ENCODE measurements around the gene BTBD17. TPM values are rescaled to one million over a fixed set of nuclear protein-coding genes. Genes with fewer than 3 reads are reported as not detected.

Gene BTBD17
- total RNA-seq, 1 experiment from 2014 or later, result 3.4 TPM

DNA sequence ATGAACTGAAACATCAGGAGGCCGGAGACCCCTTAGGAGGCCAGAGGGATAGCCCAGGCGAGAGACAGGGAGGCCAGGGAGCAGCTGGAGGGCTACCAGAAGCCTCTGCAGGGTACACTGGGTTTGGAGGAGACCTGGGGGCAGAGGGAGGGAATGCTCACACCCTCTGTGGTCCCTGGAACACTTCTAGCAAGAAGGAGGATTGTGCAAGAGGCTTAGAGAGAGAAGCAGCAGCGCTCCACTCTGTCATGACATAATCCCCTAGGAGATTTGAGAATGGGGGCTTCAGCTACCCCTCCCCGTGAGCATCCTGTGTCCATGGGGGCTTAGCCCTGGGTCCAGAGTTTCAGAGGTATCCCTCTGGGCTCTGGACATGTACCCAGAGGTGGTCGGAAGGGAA, 21.5 kb upstream of the BTBD17 start:
- no peak for DNase-seq (ENCODE audit: low spot score)
- H3K27me3 ChIP-seq (replicated peaks; ENCODE audit: insufficient read depth, low read depth, low read length, poor library complexity), result no peaks in the 10 kb centered on the region
- CTCF ChIA-PET, result no interaction called here
- BruUV-seq (replicated peaks), result no TSS peak
- POLR2A ChIA-PET (ENCODE audit: low non-redundant PET), result no interaction called here
- H3K4me3 ChIP-seq (ENCODE audit: low read depth, low read length, poor library complexity, severe bottlenecking), result no peak overlapping the region
- peaks cover 23% of the 10 kb centered on the region for H3K4me1 ChIP-seq (ENCODE audit: insufficient read depth, low read length, poor library complexity, severe bottlenecking)
- no peaks in the 10 kb centered on the region for H3K9me3 ChIP-seq (ENCODE audit: low read depth, low read length, poor library complexity, severe bottlenecking)
- H3K36me3 ChIP-seq (ENCODE audit: insufficient read depth, low read length, poor library complexity, severe bottlenecking), result no peaks in the 10 kb centered on the region
- no peak overlapping the region for H3K27ac ChIP-seq (ENCODE audit: low read depth, low read length, poor library complexity, severe bottlenecking)
- TF ChIP-seq, protein P1, sequence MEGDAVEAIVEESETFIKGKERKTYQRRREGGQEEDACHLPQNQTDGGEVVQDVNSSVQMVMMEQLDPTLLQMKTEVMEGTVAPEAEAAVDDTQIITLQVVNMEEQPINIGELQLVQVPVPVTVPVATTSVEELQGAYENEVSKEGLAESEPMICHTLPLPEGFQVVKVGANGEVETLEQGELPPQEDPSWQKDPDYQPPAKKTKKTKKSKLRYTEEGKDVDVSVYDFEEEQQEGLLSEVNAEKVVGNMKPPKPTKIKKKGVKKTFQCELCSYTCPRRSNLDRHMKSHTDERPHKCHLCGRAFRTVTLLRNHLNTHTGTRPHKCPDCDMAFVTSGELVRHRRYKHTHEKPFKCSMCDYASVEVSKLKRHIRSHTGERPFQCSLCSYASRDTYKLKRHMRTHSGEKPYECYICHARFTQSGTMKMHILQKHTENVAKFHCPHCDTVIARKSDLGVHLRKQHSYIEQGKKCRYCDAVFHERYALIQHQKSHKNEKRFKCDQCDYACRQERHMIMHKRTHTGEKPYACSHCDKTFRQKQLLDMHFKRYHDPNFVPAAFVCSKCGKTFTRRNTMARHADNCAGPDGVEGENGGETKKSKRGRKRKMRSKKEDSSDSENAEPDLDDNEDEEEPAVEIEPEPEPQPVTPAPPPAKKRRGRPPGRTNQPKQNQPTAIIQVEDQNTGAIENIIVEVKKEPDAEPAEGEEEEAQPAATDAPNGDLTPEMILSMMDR (conservative IDR thresholded peaks at IDR 0.05; ENCODE audit: low read depth, low read length), result no peak
- no peak for TF ChIP-seq EZH2 (IDR thresholded peaks at IDR 0.05; ENCODE audit: borderline replicate concordance, low read depth, low read length, poor library complexity, severe bottlenecking)
- intact Hi-C loops (cut with micrococcal nuclease; ENCODE audit: unreplicated experiment), result no loop called here

DNA sequence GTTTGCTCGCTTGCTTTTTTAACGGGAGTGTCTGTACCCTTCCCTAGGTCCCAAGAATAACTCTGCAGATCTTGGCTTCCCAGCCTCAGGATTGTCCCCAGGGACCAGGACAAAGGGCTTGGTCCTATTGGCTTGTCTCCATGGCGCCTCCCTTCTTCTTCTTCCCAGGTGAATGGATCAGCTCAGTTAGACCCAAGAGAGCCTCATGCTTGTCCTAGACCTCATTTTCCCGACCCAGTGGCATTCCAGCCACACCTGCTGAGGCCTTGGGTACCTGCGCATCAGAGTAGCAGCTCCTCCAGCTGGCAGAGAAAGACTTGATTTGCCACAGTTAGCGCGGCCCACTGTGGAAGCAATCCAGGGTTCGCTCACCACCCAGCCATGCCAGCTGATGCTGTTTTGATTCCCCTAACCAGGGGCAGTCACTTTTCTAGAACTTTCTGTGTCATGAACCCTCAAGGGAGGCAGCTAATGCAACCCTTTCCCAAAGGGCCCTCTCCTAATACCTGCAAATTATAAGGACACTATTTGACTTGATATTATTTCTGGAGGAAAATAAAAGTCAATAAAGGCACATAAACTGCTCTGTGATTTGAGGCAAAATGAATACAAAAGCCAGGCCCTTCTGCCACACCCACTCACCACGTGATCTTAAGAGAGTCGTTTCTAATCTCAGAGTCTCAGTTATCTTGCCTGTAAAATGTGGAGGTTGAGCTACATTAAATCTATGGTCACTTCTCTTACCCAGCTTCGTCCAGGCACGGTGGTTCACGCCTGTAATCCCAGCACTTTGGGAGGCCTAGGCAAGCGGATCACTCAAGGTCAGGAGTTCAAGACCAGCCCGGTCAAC, 19.5 kb upstream of the BTBD17 start:
- Histone ChIP-seq H3K4me1 (ENCODE audit: insufficient read depth, low read length, poor library complexity, severe bottlenecking) (peaks cover 23% of the 10 kb centered on the region), H3K9me3 (ENCODE audit: low read depth, low read length, poor library complexity, severe bottlenecking) (no peaks in the 10 kb centered on the region), H3K27ac (ENCODE audit: low read depth, low read length, poor library complexity, severe bottlenecking) (no peak overlapping the region), H3K4me3 (ENCODE audit: low read depth, low read length, poor library complexity, severe bottlenecking) (no peak overlapping the region), H3K36me3 (ENCODE audit: insufficient read depth, low read length, poor library complexity, severe bottlenecking) (no peaks in the 10 kb centered on the region), H3K27me3 (replicated peaks; ENCODE audit: insufficient read depth, low read depth, low read length, poor library complexity) (no peaks in the 10 kb centered on the region)
- CTCF ChIA-PET, result interaction anchor here (0.6 kb wide), 3 partner anchors 25 to 56 kb away, joined by 3 to 15 read pairs (median 5); no protein-coding TSS in a partner anchor
- TF ChIP-seq EZH2 (IDR thresholded peaks at IDR 0.05; ENCODE audit: borderline replicate concordance, low read depth, low read length, poor library complexity, severe bottlenecking), result no peak
- TF ChIP-seq, protein P1 (conservative IDR thresholded peaks at IDR 0.05; ENCODE audit: low read depth, low read length), result no peak
- BruUV-seq (replicated peaks), result no TSS peak
- intact Hi-C loops (cut with micrococcal nuclease; ENCODE audit: unreplicated experiment), result no loop called here
- no peak for DNase-seq (ENCODE audit: low spot score)
- POLR2A ChIA-PET (ENCODE audit: low non-redundant PET), result no interaction called here

DNA sequence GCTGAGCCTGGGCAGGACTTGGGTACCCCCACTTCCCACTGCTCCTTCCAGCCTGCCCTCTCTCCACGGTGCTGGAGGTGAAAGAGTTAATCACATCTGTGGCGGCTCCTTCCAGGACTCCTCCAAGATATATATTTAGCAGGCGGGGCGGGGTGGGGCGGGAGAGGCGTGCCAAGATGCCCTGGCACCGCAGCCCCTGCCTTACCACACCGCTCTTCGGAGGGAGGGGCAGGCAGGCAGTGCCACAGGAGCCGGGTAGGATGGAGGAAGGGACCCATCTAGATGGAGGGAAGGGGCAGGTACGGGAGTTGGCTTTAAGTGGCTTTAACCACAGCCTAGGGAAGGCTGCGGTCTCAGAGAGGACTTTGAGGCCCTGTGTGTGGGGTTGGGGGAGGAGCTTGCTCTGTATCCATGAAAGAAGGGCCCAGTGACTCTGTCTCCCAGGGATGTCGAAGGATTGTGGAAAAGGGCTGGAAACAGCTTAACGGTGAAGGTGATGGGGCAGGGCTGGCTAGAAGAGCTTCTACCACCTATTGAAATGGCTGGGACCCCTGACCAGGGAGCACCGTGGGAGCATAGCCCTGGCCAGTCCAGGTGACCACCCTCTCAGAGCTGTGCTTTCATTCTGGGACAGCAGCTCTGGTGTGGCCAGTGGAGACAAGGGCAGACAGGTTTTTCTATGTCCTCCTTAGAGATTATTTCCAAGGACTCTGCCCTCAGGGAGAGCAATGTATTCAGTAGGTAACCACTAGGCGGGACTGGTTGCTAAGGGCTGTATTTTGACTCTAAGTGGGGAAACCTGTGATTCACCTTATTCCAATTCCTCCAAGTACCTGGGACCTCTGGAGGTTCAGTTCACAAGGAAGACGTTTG, 18.7 kb upstream of the BTBD17 start:
- no TSS peak for BruUV-seq (replicated peaks)
- ChIA-PET POLR2A (ENCODE audit: low non-redundant PET) (no interaction called here), CTCF (interaction anchor here (0.5 to 1.6 kb wide), 4 partner anchors 22 to 77 kb away, joined by 3 to 17 read pairs (median 6); no protein-coding TSS in a partner anchor)
- intact Hi-C loops (cut with micrococcal nuclease; ENCODE audit: unreplicated experiment), result no loop called here
- Histone ChIP-seq H3K4me3 (ENCODE audit: low read depth, low read length, poor library complexity, severe bottlenecking) (peak overlapping the region; percentile 9), H3K9me3 (ENCODE audit: low read depth, low read length, poor library complexity, severe bottlenecking) (no peaks in the 10 kb centered on the region), H3K4me1 (ENCODE audit: insufficient read depth, low read length, poor library complexity, severe bottlenecking) (peaks cover 23% of the 10 kb centered on the region), H3K27me3 (replicated peaks; ENCODE audit: insufficient read depth, low read depth, low read length, poor library complexity) (no peaks in the 10 kb centered on the region), H3K36me3 (ENCODE audit: insufficient read depth, low read length, poor library complexity, severe bottlenecking) (no peaks in the 10 kb centered on the region), H3K27ac (ENCODE audit: low read depth, low read length, poor library complexity, severe bottlenecking) (peak overlapping the region; percentile 13)
- DNase-seq (ENCODE audit: low spot score), result no peak
- TF ChIP-seq, protein P1 (conservative IDR thresholded peaks at IDR 0.05; ENCODE audit: low read depth, low read length), result no peak
- no peak for TF ChIP-seq EZH2 (IDR thresholded peaks at IDR 0.05; ENCODE audit: borderline replicate concordance, low read depth, low read length, poor library complexity, severe bottlenecking)
